GM06990 (cell line): ENCODE results near the gene RPL35.

Experiments used
- DNase-seq: peaks from one replicate; pipeline ENCODE4 v3.0.0-alpha.2; 2011; ENCODE audit not compliant: insufficient read length; ENCODE audit errors: extremely low read depth
- H3K27me3 ChIP-seq: replicated peaks from 2 replicates; pipeline ENCODE4 v1.6.0; 2011; ENCODE audit warnings: low read length; ENCODE audit not compliant: control insufficient read depth, insufficient read depth
- H3K36me3 ChIP-seq: 2 replicates; pipeline ENCODE4 v1.5.1; 2011; ENCODE audit warnings: low read length; ENCODE audit not compliant: control insufficient read depth, insufficient read depth
- H3K4me3 ChIP-seq: replicated peaks from 2 replicates; pipeline ENCODE4 v1.5.1; 2011; ENCODE audit warnings: low read depth, mild to moderate bottlenecking, control low read depth, low read length
- TF ChIP-seq, protein P1 (sequence below): IDR thresholded peaks from 2 replicates; pipeline ENCODE4 v1.5.1; 2011; ENCODE audit warnings: low read length, control low read depth, mild to moderate bottlenecking, inconsistent platforms; ENCODE audit not compliant: insufficient read depth, poor library complexity, severe bottlenecking

Gene RPL35

DNA sequence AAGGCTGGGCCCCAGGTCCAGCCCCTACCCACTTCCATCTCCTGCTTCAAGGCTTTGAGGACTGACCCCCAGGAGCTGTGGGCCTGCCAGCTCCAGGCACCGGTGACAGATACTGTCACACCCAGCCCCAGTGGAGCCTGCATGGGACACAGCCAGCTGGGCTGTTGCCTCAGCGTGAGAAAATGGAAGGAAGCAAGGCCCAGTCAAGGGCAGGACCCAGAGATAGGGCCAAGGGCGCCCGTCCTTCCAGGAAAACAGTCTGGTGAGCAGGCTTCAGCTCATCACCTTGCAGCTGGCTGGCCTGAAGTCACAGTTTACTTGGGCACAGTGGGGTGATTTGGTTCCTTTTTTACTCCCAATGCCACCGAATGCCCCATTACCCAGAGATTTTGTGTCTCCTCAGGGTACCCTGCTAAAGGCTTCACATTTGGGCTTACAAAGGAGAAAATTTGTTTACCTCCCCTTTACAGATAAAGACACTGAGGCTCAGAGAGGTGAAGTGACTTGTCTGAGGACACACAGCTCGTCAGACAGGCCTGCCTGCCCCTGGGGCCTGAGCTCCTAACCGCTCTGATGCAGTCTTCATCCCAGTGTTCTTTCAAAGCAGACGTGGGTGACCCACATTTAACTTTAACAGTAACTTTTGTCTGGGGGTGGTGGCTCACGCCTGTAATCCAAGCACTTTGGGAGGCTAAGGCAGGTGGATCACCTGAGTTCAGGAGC lies 30.0 kb downstream of the RPL35 start:
- Histone ChIP-seq H3K36me3 (no peaks in the 10 kb centered on the region), H3K4me3 (no peak overlapping the region), H3K27me3 (no peaks in the 10 kb centered on the region)
- no peak for DNase-seq
- TF ChIP-seq, protein P1, sequence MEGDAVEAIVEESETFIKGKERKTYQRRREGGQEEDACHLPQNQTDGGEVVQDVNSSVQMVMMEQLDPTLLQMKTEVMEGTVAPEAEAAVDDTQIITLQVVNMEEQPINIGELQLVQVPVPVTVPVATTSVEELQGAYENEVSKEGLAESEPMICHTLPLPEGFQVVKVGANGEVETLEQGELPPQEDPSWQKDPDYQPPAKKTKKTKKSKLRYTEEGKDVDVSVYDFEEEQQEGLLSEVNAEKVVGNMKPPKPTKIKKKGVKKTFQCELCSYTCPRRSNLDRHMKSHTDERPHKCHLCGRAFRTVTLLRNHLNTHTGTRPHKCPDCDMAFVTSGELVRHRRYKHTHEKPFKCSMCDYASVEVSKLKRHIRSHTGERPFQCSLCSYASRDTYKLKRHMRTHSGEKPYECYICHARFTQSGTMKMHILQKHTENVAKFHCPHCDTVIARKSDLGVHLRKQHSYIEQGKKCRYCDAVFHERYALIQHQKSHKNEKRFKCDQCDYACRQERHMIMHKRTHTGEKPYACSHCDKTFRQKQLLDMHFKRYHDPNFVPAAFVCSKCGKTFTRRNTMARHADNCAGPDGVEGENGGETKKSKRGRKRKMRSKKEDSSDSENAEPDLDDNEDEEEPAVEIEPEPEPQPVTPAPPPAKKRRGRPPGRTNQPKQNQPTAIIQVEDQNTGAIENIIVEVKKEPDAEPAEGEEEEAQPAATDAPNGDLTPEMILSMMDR, result no peak

GRCh38 chr9:124830593-124830992 lies 31.2 kb downstream of the RPL35 start:
- no peaks in the 10 kb centered on the region for H3K36me3 ChIP-seq
- H3K4me3 ChIP-seq, result no peak overlapping the region
- DNase-seq, result no peak
- no peaks in the 10 kb centered on the region for H3K27me3 ChIP-seq
- TF ChIP-seq, protein P1, result no peak

DNA sequence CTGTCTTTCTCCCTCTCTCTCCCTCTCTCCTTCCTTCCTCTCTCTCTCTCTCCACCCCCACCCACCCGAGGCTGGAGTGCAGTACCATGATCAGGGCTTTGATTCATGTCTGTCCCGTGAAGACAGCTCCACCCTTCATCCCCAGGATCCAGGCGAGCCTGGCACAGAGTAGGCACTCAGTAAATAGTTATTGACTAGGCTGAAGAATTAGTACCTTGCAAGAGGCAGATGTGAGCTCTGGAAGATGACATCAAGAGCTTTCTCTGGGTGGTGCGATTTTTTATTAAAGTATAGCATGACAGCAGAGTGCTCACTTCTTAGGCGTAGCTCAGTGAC lies 32.5 kb downstream of the RPL35 start:
- TF ChIP-seq, protein P1, result no peak
- H3K36me3 ChIP-seq, result no peaks in the 10 kb centered on the region

GRCh38 chr9:124828489-124829333 lies 33.0 kb downstream of the RPL35 start:
- H3K36me3 ChIP-seq, result no peaks in the 10 kb centered on the region
- TF ChIP-seq, protein P1, result no peak
- H3K4me3 ChIP-seq, result no peak overlapping the region
- H3K27me3 ChIP-seq, result no peaks in the 10 kb centered on the region
- no peak for DNase-seq

More for the DNA sequence above, 32.5 kb downstream of the RPL35 start:
- DNase-seq, result no peak
- no peak overlapping the region for H3K4me3 ChIP-seq
- H3K27me3 ChIP-seq, result no peaks in the 10 kb centered on the region

- TF ChIP-seq, protein P1, result no peak
- H3K36me3 ChIP-seq, result no peaks in the 10 kb centered on the region
- no peaks in the 10 kb centered on the region for H3K27me3 ChIP-seq
- H3K4me3 ChIP-seq, result no peak overlapping the region
- DNase-seq, result no peak
Measured at GRCh38 chr9:124820698-124821623, 40.8 kb downstream of the RPL35 start.
